Panc1 (cell line): Measurements from ENCODE around the gene ARL13B. TPM values are rescaled to one million over a fixed set of nuclear protein-coding genes. Genes with fewer than 3 reads are reported as not detected.
"Not testable (repeated sequence)": the region's sequence is repeated elsewhere in the genome, so short reads cannot be mapped to it uniquely, and the experiment has no call there.

Source experiments
- ATAC-seq: fragments of 200-7000 bp; cut with Tn5 transposase; 2 replicates; pipeline ENCODE4 v1.9.1; 2020; ENCODE audit warnings: mild to moderate bottlenecking, moderate library complexity
- BruUV-seq: library from RNA; stranded (reverse); fragments of 400-500 nt; replicated peaks from 2 replicates; lab custom pipeline; 2021; lab: Mats Ljungman, UMichigan
- CTCF ChIA-PET: fragments of 300-600 bp; sonication (Branson Sonifier 250); formaldehyde crosslinking; loops from one replicate; lab custom pipeline; 2022; ENCODE audit warnings: antibody characterized with exemption; lab: Charles Lee
- POLR2A ChIA-PET: fragments of 300-600 bp; sonication (Branson Sonifier 250); formaldehyde crosslinking; loops from one replicate; lab custom pipeline; 2022; ENCODE audit warnings: antibody characterized with exemption; lab: Charles Lee
- DNase-seq: peaks from one replicate; pipeline ENCODE4 v3.0.0-alpha.2; 2010; ENCODE audit warnings: low read depth, low spot score
- H3K27ac ChIP-seq: 2 replicates; pipeline ENCODE4 v1.5.1; 2011; ENCODE audit warnings: mild to moderate bottlenecking, low read length, inconsistent platforms
- H3K27me3 ChIP-seq: fragments of 200-500 bp; sonication (Bioruptor generic); 2 replicates; pipeline ENCODE4 v1.6.0; 2014; ENCODE audit warnings: low read length, inconsistent platforms; ENCODE audit not compliant: control insufficient read depth, insufficient read depth
- H3K36me3 ChIP-seq: fragments of 200-500 bp; sonication (Bioruptor generic); 2 replicates; pipeline ENCODE4 v1.5.1; 2014; ENCODE audit warnings: inconsistent platforms, mild to moderate bottlenecking, low read length, moderate library complexity; ENCODE audit not compliant: control insufficient read depth, insufficient read depth
- H3K4me1 ChIP-seq: 2 replicates; pipeline ENCODE4 v1.5.1; 2011; ENCODE audit warnings: inconsistent platforms, mild to moderate bottlenecking, low read length, moderate library complexity; ENCODE audit not compliant: control insufficient read depth, insufficient read depth
- H3K4me3 ChIP-seq, 2 experiments: 2 replicates each; pipeline ENCODE4 v1.5.1; 2011 to 2012; ENCODE audit warnings: low read depth in 2 of 2, low read length in 2 of 2, mild to moderate bottlenecking in 2 of 2, inconsistent platforms in 1 of 2, moderate library complexity in 1 of 2
- H3K9me3 ChIP-seq: fragments of 200-500 bp; sonication (Bioruptor generic); 2 replicates; pipeline ENCODE4 v1.5.1; 2014; ENCODE audit warnings: low read depth, mild to moderate bottlenecking, inconsistent platforms, low read length, moderate library complexity; ENCODE audit not compliant: control insufficient read depth, insufficient read depth
- POLR2AphosphoS5 ChIP-seq: IDR thresholded peaks from 2 replicates; pipeline ENCODE4 v1.6.1; 2012; ENCODE audit warnings: mild to moderate bottlenecking, low read depth, low read length, moderate library complexity
- SIN3A ChIP-seq: IDR thresholded peaks from 2 replicates; pipeline ENCODE4 v1.6.1; 2012; ENCODE audit warnings: low read depth, mild to moderate bottlenecking, low read length, moderate library complexity, borderline replicate concordance; ENCODE audit not compliant: insufficient read depth
- TCF7L2 ChIP-seq: IDR thresholded peaks from 2 replicates; pipeline ENCODE4 v1.6.1; 2011; ENCODE audit warnings: mild to moderate bottlenecking, low read depth, low read length, inconsistent platforms
- in situ Hi-C: cut with HindIII; loops from 2 replicates; pipeline ENCODE4 v1.10.0; 2016; ENCODE audit warnings: low sequenced_read_pairs, low pct_unique_long_range_greater_than_20kb
- intact Hi-C: fragments of 100-400 bp; cut with micrococcal nuclease; formaldehyde crosslinking; loops from one replicate; pipeline ENCODE4 v1.10.0; 2022; ENCODE audit not compliant: unreplicated experiment
- total RNA-seq: library from RNA; stranded (reverse); gene quantifications from one replicate; pipeline ENCODE4 v1.2.1, GENCODE V29; 2021; ENCODE audit not compliant: unreplicated experiment
- TF ChIP-seq, protein P1 (sequence below), 2 experiments: IDR thresholded peaks; 2 replicates each; pipeline ENCODE4 v1.6.1; 2011 to 2012; ENCODE audit warnings: low read depth in 2 of 2, control low read depth in 1 of 2, low read length in 1 of 2, mild to moderate bottlenecking in 1 of 2, moderate library complexity in 1 of 2; ENCODE audit not compliant: insufficient read depth in 1 of 2
- TF ChIP-seq, protein P2 (sequence below): fragments of 450-650 bp; IDR thresholded peaks from 2 replicates; pipeline ENCODE4 v1.5.1; 2017; ENCODE audit warnings: mild to moderate bottlenecking

The ARL13B gene
- total RNA-seq, 1 experiment from 2014 or later, result 26.6 TPM

GRCh38 chr3:93934366-93935046 lies 45.4 kb upstream of the ARL13B start:
- intact Hi-C loops, result no loop called here
- DNase-seq (no peak), ATAC-seq (no peak)
- ChIA-PET CTCF (interaction anchor here (0.6 kb wide), 1 partner anchor 90 kb away, joined by 4 read pairs; no protein-coding TSS in a partner anchor), POLR2A (interaction anchor here (0.7 kb wide), 1 partner anchor 94 kb away, joined by 4 read pairs; no protein-coding TSS in a partner anchor)
- no TSS peak for BruUV-seq
- no peaks in the 10 kb centered on the region for H3K9me3 ChIP-seq
- in situ Hi-C loops, result no loop called here
- TF ChIP-seq TCF7L2, result no peak
- TF ChIP-seq, protein P1, sequence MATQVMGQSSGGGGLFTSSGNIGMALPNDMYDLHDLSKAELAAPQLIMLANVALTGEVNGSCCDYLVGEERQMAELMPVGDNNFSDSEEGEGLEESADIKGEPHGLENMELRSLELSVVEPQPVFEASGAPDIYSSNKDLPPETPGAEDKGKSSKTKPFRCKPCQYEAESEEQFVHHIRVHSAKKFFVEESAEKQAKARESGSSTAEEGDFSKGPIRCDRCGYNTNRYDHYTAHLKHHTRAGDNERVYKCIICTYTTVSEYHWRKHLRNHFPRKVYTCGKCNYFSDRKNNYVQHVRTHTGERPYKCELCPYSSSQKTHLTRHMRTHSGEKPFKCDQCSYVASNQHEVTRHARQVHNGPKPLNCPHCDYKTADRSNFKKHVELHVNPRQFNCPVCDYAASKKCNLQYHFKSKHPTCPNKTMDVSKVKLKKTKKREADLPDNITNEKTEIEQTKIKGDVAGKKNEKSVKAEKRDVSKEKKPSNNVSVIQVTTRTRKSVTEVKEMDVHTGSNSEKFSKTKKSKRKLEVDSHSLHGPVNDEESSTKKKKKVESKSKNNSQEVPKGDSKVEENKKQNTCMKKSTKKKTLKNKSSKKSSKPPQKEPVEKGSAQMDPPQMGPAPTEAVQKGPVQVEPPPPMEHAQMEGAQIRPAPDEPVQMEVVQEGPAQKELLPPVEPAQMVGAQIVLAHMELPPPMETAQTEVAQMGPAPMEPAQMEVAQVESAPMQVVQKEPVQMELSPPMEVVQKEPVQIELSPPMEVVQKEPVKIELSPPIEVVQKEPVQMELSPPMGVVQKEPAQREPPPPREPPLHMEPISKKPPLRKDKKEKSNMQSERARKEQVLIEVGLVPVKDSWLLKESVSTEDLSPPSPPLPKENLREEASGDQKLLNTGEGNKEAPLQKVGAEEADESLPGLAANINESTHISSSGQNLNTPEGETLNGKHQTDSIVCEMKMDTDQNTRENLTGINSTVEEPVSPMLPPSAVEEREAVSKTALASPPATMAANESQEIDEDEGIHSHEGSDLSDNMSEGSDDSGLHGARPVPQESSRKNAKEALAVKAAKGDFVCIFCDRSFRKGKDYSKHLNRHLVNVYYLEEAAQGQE (IDR thresholded peaks at IDR 0.05; ENCODE audit: insufficient read depth in 1 of 2, low read depth in 2 of 2, low read length in 1 of 2), result no peak
- TF ChIP-seq, protein P2, sequence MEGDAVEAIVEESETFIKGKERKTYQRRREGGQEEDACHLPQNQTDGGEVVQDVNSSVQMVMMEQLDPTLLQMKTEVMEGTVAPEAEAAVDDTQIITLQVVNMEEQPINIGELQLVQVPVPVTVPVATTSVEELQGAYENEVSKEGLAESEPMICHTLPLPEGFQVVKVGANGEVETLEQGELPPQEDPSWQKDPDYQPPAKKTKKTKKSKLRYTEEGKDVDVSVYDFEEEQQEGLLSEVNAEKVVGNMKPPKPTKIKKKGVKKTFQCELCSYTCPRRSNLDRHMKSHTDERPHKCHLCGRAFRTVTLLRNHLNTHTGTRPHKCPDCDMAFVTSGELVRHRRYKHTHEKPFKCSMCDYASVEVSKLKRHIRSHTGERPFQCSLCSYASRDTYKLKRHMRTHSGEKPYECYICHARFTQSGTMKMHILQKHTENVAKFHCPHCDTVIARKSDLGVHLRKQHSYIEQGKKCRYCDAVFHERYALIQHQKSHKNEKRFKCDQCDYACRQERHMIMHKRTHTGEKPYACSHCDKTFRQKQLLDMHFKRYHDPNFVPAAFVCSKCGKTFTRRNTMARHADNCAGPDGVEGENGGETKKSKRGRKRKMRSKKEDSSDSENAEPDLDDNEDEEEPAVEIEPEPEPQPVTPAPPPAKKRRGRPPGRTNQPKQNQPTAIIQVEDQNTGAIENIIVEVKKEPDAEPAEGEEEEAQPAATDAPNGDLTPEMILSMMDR, result no peak
- no peak for TF ChIP-seq POLR2AphosphoS5
- no peak overlapping the region for H3K4me3 ChIP-seq
- no peaks in the 10 kb centered on the region for H3K36me3 ChIP-seq
- no peaks in the 10 kb centered on the region for H3K27me3 ChIP-seq
- no peak overlapping the region for H3K27ac ChIP-seq
- H3K4me1 ChIP-seq, result no peaks in the 10 kb centered on the region

- ChIA-PET POLR2A (no interaction called here), CTCF (no interaction called here)
- in situ Hi-C loops (no loop called here), intact Hi-C loops (no loop called here)
- Histone ChIP-seq H3K9me3 (no peaks in the 10 kb centered on the region), H3K36me3 (no peaks in the 10 kb centered on the region), H3K4me1 (no peaks in the 10 kb centered on the region), H3K27me3 (no peaks in the 10 kb centered on the region), H3K27ac (no peak overlapping the region), H3K4me3 (no peak overlapping the region)
- BruUV-seq, result no TSS peak
- TF ChIP-seq POLR2AphosphoS5 (no peak), TCF7L2 (no peak), SIN3A (no peak)
- TF ChIP-seq, protein P1 (IDR thresholded peaks at IDR 0.05; ENCODE audit: insufficient read depth in 1 of 2, low read depth in 2 of 2, low read length in 1 of 2), result no peak
- TF ChIP-seq, protein P2, result no peak
- ATAC-seq (no peak), DNase-seq (no peak)
These were observed 43.4 kb upstream of the ARL13B start for GRCh38 chr3:93936549-93936948.

DNA sequence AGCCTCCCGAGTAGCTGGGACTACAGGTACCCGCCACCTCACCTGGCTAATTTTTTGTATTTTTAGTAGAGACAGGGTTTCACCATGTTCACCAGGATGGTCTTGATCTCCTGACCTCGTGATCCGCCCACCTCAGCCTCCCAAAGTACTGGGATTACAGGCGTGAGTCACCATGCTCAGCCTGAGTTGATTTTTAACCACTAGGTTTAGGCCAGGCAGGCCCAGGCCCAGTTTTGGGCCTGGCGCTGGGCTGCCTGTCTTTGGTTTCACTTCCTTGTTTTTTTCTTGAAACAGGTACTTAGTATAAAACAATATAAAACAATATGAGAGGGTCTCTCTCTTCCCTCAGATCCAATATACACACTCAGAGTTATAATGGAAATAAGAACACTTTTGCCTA lies 42.5 kb upstream of the ARL13B start:
- BruUV-seq, DNase-seq, H3K27ac ChIP-seq, intact Hi-C loops, POLR2A ChIA-PET, H3K36me3 ChIP-seq, CTCF ChIA-PET, ATAC-seq, H3K4me1 ChIP-seq, H3K9me3 ChIP-seq, H3K4me3 ChIP-seq, H3K27me3 ChIP-seq, in situ Hi-C loops: not testable (repeated sequence)
